H1 (cell line): ENCODE data around the gene ANAPC16. TPM values are rescaled to one million over a fixed set of nuclear protein-coding genes. Genes with fewer than 3 reads are reported as not detected.

Experiments used
- CTCF ChIA-PET: fragments of 300-600 bp; sonication (Branson Sonifier 250); formaldehyde crosslinking; loops from one replicate; lab custom pipeline; 2021; ENCODE audit not compliant: partially characterized antibody; lab: Charles Lee
- POLR2A ChIA-PET: fragments of 300-600 bp; sonication (Branson Sonifier 250); formaldehyde crosslinking; loops from one replicate; lab custom pipeline; 2021; ENCODE audit warnings: inconsistent platforms; ENCODE audit not compliant: partially characterized antibody; lab: Charles Lee
- DNase-seq, 2 experiments: peaks; one replicate each; pipeline versions ENCODE4 v3.0.0 to v3.0.0-alpha.2; 2010 to 2022; ENCODE audit warnings: low spot score in 2 of 2, low read depth in 1 of 2, mixed read lengths in 1 of 2
- FAIRE-seq: peaks from 2 replicates; lab custom pipeline; 2011; peaks lifted over from hg19 to GRCh38; lab: Jason Lieb, UNC
- H2AFZ ChIP-seq: 2 replicates; pipeline ENCODE4 v1.8.1; 2012; ENCODE audit warnings: low read length, inconsistent platforms
- H2AK5ac ChIP-seq: 2 replicates; pipeline ENCODE4 v1.6.1; 2013; ENCODE audit warnings: low read depth, low read length
- H2BK120ac ChIP-seq: replicated peaks from 2 replicates; pipeline ENCODE3; 2013; ENCODE audit warnings: low read depth, low read length, inconsistent platforms
- H2BK12ac ChIP-seq: 2 replicates; pipeline ENCODE4 v1.6.1; 2013; ENCODE audit warnings: low read depth, low read length
- H2BK15ac ChIP-seq: 2 replicates; pipeline ENCODE4 v1.6.1; 2013; ENCODE audit warnings: low read length
- H2BK20ac ChIP-seq: 2 replicates; pipeline ENCODE4 v1.6.1; 2013; ENCODE audit warnings: low read length
- H2BK5ac ChIP-seq: 2 replicates; pipeline ENCODE4 v1.6.1; 2013; ENCODE audit warnings: low read depth, low read length
- H3K14ac ChIP-seq: 2 replicates; pipeline ENCODE4 v1.6.1; 2013; ENCODE audit warnings: inconsistent platforms; ENCODE audit not compliant: insufficient read length
- H3K18ac ChIP-seq: 2 replicates; pipeline ENCODE4 v1.6.1; 2013; ENCODE audit warnings: low read length; ENCODE audit errors: extremely low read depth
- H3K23ac ChIP-seq: 2 replicates; pipeline ENCODE4 v1.6.1; 2013; ENCODE audit warnings: inconsistent platforms; ENCODE audit not compliant: insufficient read length
- H3K23me2 ChIP-seq: 2 replicates; pipeline ENCODE4 v1.6.1; 2013; ENCODE audit warnings: low read depth, low read length
- H3K27ac ChIP-seq: 2 replicates; pipeline ENCODE4 v1.6.1; 2011; ENCODE audit warnings: low read depth, low read length, inconsistent platforms
- H3K27me3 ChIP-seq, 4 experiments: replicated peaks in 1 of 4; 1 replicate in 1 of 4; 2 replicates in 3 of 4; pipeline versions ENCODE4 v1.6.1 to v1.8.1; 2011 to 2013; ENCODE audit warnings: low read length in 3 of 4, mild to moderate bottlenecking in 3 of 4, inconsistent platforms in 2 of 4, mixed read lengths in 2 of 4, moderate library complexity in 1 of 4; ENCODE audit not compliant: control insufficient read depth in 3 of 4, insufficient read depth in 3 of 4; ENCODE audit errors: extremely low read depth in 1 of 4
- H3K36me3 ChIP-seq, 4 experiments: 2 replicates each; pipeline versions ENCODE4 v1.6.1 to v1.8.1; 2011 to 2013; ENCODE audit warnings: mild to moderate bottlenecking in 4 of 4, low read length in 3 of 4, moderate library complexity in 2 of 4, control low read depth in 1 of 4, inconsistent platforms in 1 of 4; ENCODE audit not compliant: insufficient read depth in 4 of 4, control insufficient read depth in 2 of 4
- H3K4ac ChIP-seq: replicated peaks from 2 replicates; pipeline ENCODE3; 2013; ENCODE audit warnings: low read length, low read depth, mixed read lengths, inconsistent platforms; ENCODE audit not compliant: insufficient read length
- H3K4me1 ChIP-seq, 4 experiments: replicated peaks in 1 of 4; 1 replicate in 1 of 4; 2 replicates in 3 of 4; pipeline versions ENCODE4 v1.6.1 to v1.8.1; 2011 to 2013; ENCODE audit warnings: low read length in 3 of 4, inconsistent platforms in 2 of 4, mixed read lengths in 1 of 4; ENCODE audit not compliant: insufficient read depth in 4 of 4, control insufficient read depth in 3 of 4
- H3K4me2 ChIP-seq, 2 experiments: 2 replicates each; pipeline versions ENCODE4 v1.6.1 to v1.8.1; 2011 to 2013; ENCODE audit warnings: low read depth in 2 of 2, low read length in 2 of 2, control low read depth in 1 of 2, inconsistent platforms in 1 of 2, mild to moderate bottlenecking in 1 of 2; ENCODE audit not compliant: insufficient read depth in 1 of 2
- H3K4me3 ChIP-seq, 4 experiments: fragments of 200-600, 300-600 bp in 1 of 4; sonication (generic), shearing (Covaris generic), sonication (Bioruptor Twin) in 1 of 4; 2 replicates each; pipeline versions ENCODE4 v1.5.1 to v1.8.1; 2011 to 2016; ENCODE audit warnings: low read length in 4 of 4, low read depth in 3 of 4, control low read depth in 2 of 4, inconsistent platforms in 2 of 4, mild to moderate bottlenecking in 2 of 4, mixed read lengths in 1 of 4, moderate library complexity in 1 of 4; ENCODE audit not compliant: insufficient read depth in 2 of 4; ENCODE audit errors: extremely low read depth in 1 of 4
- H3K56ac ChIP-seq: replicated peaks from 2 replicates; pipeline ENCODE3; 2013; ENCODE audit warnings: low read depth, mild to moderate bottlenecking, mixed read lengths, low read length, inconsistent platforms; ENCODE audit not compliant: insufficient read length
- H3K79me1 ChIP-seq: 2 replicates; pipeline ENCODE4 v1.6.1; 2013; ENCODE audit warnings: low read depth, low read length, control low read depth
- H3K79me2 ChIP-seq, 2 experiments: 2 replicates each; pipeline versions ENCODE4 v1.6.1 to v1.8.1; 2012 to 2013; ENCODE audit warnings: low read length in 2 of 2, mild to moderate bottlenecking in 2 of 2, inconsistent platforms in 1 of 2; ENCODE audit not compliant: insufficient read depth in 2 of 2, control insufficient read depth in 1 of 2
- H3K9ac ChIP-seq, 4 experiments: replicated peaks in 1 of 4; 1 replicate in 1 of 4; 2 replicates in 3 of 4; pipeline versions ENCODE4 v1.6.1 to v1.8.1; 2011 to 2013; ENCODE audit warnings: low read depth in 3 of 4, low read length in 3 of 4, control low read depth in 2 of 4, mild to moderate bottlenecking in 2 of 4, moderate library complexity in 2 of 4, inconsistent platforms in 1 of 4; ENCODE audit errors: extremely low read depth in 1 of 4
- H3K9me3 ChIP-seq, 2 experiments: 2 replicates each; pipeline versions ENCODE4 v1.6.1 to v1.8.1; 2012 to 2013; ENCODE audit warnings: mild to moderate bottlenecking in 2 of 2, moderate library complexity in 2 of 2, control low read depth in 1 of 2, inconsistent platforms in 1 of 2, low read depth in 1 of 2, low read length in 1 of 2, mixed read lengths in 1 of 2; ENCODE audit not compliant: insufficient read depth in 2 of 2
- H4K20me1 ChIP-seq, 2 experiments: replicated peaks in 1 of 2; 2 replicates each; pipeline versions ENCODE3 to v1.8.1; 2011 to 2013; ENCODE audit warnings: inconsistent platforms in 2 of 2, low read length in 2 of 2, mild to moderate bottlenecking in 1 of 2; ENCODE audit not compliant: insufficient read depth in 2 of 2, control insufficient read depth in 1 of 2
- H4K5ac ChIP-seq: 2 replicates; pipeline ENCODE4 v1.6.1; 2013; ENCODE audit warnings: low read length, low read depth, mixed read lengths, inconsistent platforms; ENCODE audit not compliant: insufficient read length
- H4K8ac ChIP-seq: 2 replicates; pipeline ENCODE4 v1.8.0; 2013; ENCODE audit warnings: mild to moderate bottlenecking, moderate library complexity, low read length, inconsistent platforms; ENCODE audit not compliant: insufficient read depth; ENCODE audit errors: extremely low read depth
- H4K91ac ChIP-seq: replicated peaks from 2 replicates; pipeline ENCODE3; 2013; ENCODE audit warnings: low read length, mixed read lengths, inconsistent platforms; ENCODE audit not compliant: insufficient read length
- ATF3 ChIP-seq: IDR thresholded peaks from 2 replicates; pipeline ENCODE4 v1.6.1; 2011; ENCODE audit warnings: low read depth, mild to moderate bottlenecking, low read length; ENCODE audit not compliant: insufficient read depth
- CBX5 ChIP-seq: fragments of 300-800, 300-1000 bp; sonication (generic); IDR thresholded peaks from 2 replicates; pipeline ENCODE4 v1.7.1; 2016; ENCODE audit warnings: antibody characterized with exemption, low read length, low read depth
- CEBPB ChIP-seq: IDR thresholded peaks from 2 replicates; pipeline ENCODE4 v1.6.1; 2012; ENCODE audit warnings: low read depth, low read length
- CHD2 ChIP-seq: IDR thresholded peaks from 2 replicates; pipeline ENCODE4 v1.6.1; 2012; ENCODE audit warnings: low read length, improper control_type of control experiment
- CREB1 ChIP-seq: IDR thresholded peaks from 2 replicates; pipeline ENCODE4 v1.6.1; 2012; ENCODE audit warnings: inconsistent platforms
- EZH2 ChIP-seq: fragments of 200-600 bp; sonication (generic); IDR thresholded peaks from 2 replicates; pipeline ENCODE4 v1.7.1; 2012; ENCODE audit warnings: low read depth, mild to moderate bottlenecking, moderate library complexity, low read length, inconsistent platforms; ENCODE audit not compliant: severe bottlenecking
- KDM1A ChIP-seq: fragments of 200-600, 300-600 bp; sonication (generic); IDR thresholded peaks from 2 replicates; pipeline ENCODE4 v1.7.1; 2016; ENCODE audit warnings: mild to moderate bottlenecking, low read length, borderline replicate concordance
- KDM4A ChIP-seq: IDR thresholded peaks from one replicate; pipeline ENCODE4 v1.7.1; 2012; ENCODE audit warnings: low read depth, mild to moderate bottlenecking, moderate library complexity, low read length, inconsistent platforms; ENCODE audit not compliant: severe bottlenecking
- POLR2AphosphoS5 ChIP-seq: IDR thresholded peaks from 2 replicates; pipeline ENCODE4 v1.6.1; 2011; ENCODE audit warnings: low read depth, low read length
- RBBP5 ChIP-seq: IDR thresholded peaks from 2 replicates; pipeline ENCODE4 v1.7.1; 2012; ENCODE audit warnings: low read depth, mild to moderate bottlenecking, inconsistent platforms, low read length, moderate library complexity, borderline replicate concordance
- RXRA ChIP-seq: IDR thresholded peaks from 2 replicates; pipeline ENCODE4 v1.6.1; 2011; ENCODE audit warnings: low read depth, mild to moderate bottlenecking, low read length, moderate library complexity; ENCODE audit not compliant: insufficient read depth
- SUZ12 ChIP-seq: fragments of 200-600 bp; sonication (generic); IDR thresholded peaks from 2 replicates; pipeline ENCODE4 v1.6.1; 2012; ENCODE audit warnings: mild to moderate bottlenecking, inconsistent platforms, low read length, moderate library complexity, mixed read lengths
- TAF7 ChIP-seq: optimal IDR thresholded peaks from 2 replicates; pipeline ENCODE3; 2011; ENCODE audit warnings: low read depth, mild to moderate bottlenecking, inconsistent platforms, low read length, moderate library complexity, borderline replicate concordance
- TCF12 ChIP-seq: IDR thresholded peaks from 2 replicates; pipeline ENCODE4 v1.6.1; 2011; ENCODE audit warnings: low read depth, mild to moderate bottlenecking, low read length
- YY1 ChIP-seq: IDR thresholded peaks from 2 replicates; pipeline ENCODE4 v1.6.1; 2011; ENCODE audit warnings: low read depth, mild to moderate bottlenecking, low read length
- WGBS, 2 experiments: shearing (Covaris generic) in 1 of 2; methylation state at CpG; one replicate each; pipeline versions ENCODE4 v1.1.6 to v1.1.7; 2013 to 2015; ENCODE audit warnings: low lambda C conversion rate in 2 of 2, mixed read lengths in 2 of 2, inconsistent platforms in 1 of 2, low coverage in 1 of 2, missing lambda C conversion rate in 1 of 2; ENCODE audit not compliant: insufficient replicate concordance in 2 of 2, insufficient coverage in 1 of 2, insufficient read length in 1 of 2; ENCODE audit errors: extremely low coverage in 1 of 2, missing lambda C conversion rate in 1 of 2; 5-methylcytosine and 5-hydroxymethylcytosine counted together
- polyA plus RNA-seq, 7 experiments: library from polyadenylated mRNA; depleted of rRNA in 3 of 7; stranded (reverse) in 5 of 7; unstranded in 2 of 7; fragments of >200 nt in 5 of 7; fragments of 200-250 nt in 2 of 7; gene quantifications; 1 replicate in 5 of 7; 2 replicates in 1 of 7; 4 replicates in 1 of 7; pipeline versions ENCODE4 v1.2.1 to v1.2.3, GENCODE V29; 2011 to 2013; ENCODE audit warnings: missing spikeins in 2 of 7, mixed read lengths in 2 of 7
- total RNA-seq: library from RNA; stranded (reverse); fragmentation: NEBNext Ultra II Directional; extraction: Animal tissue kit (Norgen Biotek cat#: 25700); gene quantifications from 2 replicates; pipeline ENCODE4 v1.2.1, GENCODE V29; 2021

The ANAPC16 gene
- total and polyA plus RNA-seq, 2 of the 8 experiments (the other 6 are each of a cell fraction or from before 2014, with no cell fraction given) = 53.1 to 57.4 TPM

- H2BK20ac ChIP-seq = no peak overlapping the region
- no peaks in the 10 kb centered on the region for H3K79me1 ChIP-seq
- no peak for DNase-seq
- no peaks in the 10 kb centered on the region for H3K36me3 ChIP-seq
- no peak overlapping the region for H2BK12ac ChIP-seq
- no peak overlapping the region for H2AK5ac ChIP-seq
- H3K9me3 ChIP-seq = no peaks in the 10 kb centered on the region
- H2BK15ac ChIP-seq = no peak overlapping the region
- no peak for FAIRE-seq
- no peak overlapping the region for H3K9ac ChIP-seq
- no peaks in the 10 kb centered on the region for H3K4me1 ChIP-seq
- WGBS, 2 experiments = 84% methylated on average over 1 of the region's 1 CpG; no CpG with 5 or more reads in 1 of the 2 experiments
- no peak overlapping the region for H3K18ac ChIP-seq
- no peak overlapping the region for H2BK5ac ChIP-seq
- no peaks in the 10 kb centered on the region for H3K23me2 ChIP-seq
- no peak overlapping the region for H3K4ac ChIP-seq
- ChIA-PET CTCF (interaction anchor here (1.3 kb wide), 1 partner anchor 43 kb away, joined by 4 read pairs; no protein-coding TSS in a partner anchor), POLR2A (interaction anchor here (1.2 kb wide), 2 partner anchors 14 to 101 kb away, joined by 3 to 6 read pairs; no protein-coding TSS in a partner anchor)
- no peak overlapping the region for H3K56ac ChIP-seq
- no peak overlapping the region for H3K27ac ChIP-seq
- no peak overlapping the region for H3K14ac ChIP-seq
- H4K8ac ChIP-seq = no peak overlapping the region
- H3K79me2 ChIP-seq = no peaks in the 10 kb centered on the region
- H4K5ac ChIP-seq = no peak overlapping the region
- H4K20me1 ChIP-seq = no peaks in the 10 kb centered on the region
- no peak overlapping the region for H2AFZ ChIP-seq
- H2BK120ac ChIP-seq = no peak overlapping the region
- H3K23ac ChIP-seq = no peak overlapping the region
- no peak overlapping the region for H3K4me2 ChIP-seq
- H3K4me3 ChIP-seq = no peak overlapping the region
- H4K91ac ChIP-seq = no peak overlapping the region
- no peaks in the 10 kb centered on the region for H3K27me3 ChIP-seq
- TF ChIP-seq POLR2AphosphoS5 (no peak), YY1 (no peak), EZH2 (no peak), CHD2 (no peak), CREB1 (no peak), TCF12 (no peak), RXRA (no peak), CEBPB (no peak), ATF3 (no peak), KDM4A (no peak), KDM1A (no peak), RBBP5 (no peak), TAF7 (no peak), SUZ12 (no peak), CBX5 (no peak)
These were observed 40.7 kb upstream of the ANAPC16 start for GRCh38 chr10:72175149-72175548.
